ENCODE data around the gene KRTAP4-9.

The KRTAP4-9 gene

DNA sequence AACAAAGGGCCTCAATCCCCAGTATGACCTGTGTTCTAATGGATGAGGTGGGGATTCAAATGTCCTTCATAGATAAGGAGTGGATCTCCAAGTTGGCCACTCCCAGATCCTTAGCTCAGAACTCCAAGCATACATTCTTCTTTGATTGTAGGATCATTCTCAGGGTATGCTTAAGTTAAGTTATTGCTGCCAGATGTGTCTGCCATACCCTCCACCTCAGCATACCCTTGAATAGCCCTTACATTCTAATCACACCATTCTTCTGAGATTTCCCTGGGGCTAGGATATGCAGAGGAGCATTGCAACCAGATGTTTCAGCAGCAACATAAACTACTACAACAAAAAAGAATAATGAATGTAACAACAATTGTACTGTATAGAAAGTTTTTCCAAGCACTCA is 37.9 kb upstream of the KRTAP4-9 start:
- no peak for DNase-seq
- no peak overlapping the region for H3K23ac ChIP-seq (ENCODE audit: low read length)

DNA sequence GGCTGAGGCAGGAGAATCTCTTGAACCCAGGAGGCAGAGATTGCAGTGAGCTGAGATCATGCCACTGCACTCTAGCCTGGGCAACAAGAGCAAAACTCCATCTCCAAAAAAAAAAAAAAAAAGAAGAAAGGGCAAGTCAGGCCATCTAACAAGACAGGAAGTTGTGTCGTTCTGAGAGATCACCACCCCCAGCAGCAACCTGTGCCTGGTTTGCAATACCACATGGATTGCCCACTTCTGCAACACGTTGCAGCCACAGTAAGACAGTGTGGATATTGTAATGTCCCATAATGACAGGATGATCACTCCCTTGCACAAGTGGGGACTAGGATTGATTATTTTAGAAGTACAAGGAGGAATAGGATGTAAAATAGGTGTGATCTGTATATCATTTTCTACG is 36.2 kb upstream of the KRTAP4-9 start:
- H2BK15ac ChIP-seq (replicated peaks; ENCODE audit: low read depth): no peak overlapping the region
- H2BK5ac ChIP-seq (ENCODE audit: low read length): no peak overlapping the region
- H3K56ac ChIP-seq (ENCODE audit: low read length): no peak overlapping the region
- H2BK120ac ChIP-seq (ENCODE audit: low read depth, low read length): no peak overlapping the region
- DNase-seq: no peak
- no peak overlapping the region for H3K27ac ChIP-seq (ENCODE audit: low read depth, low read length)
- H2AK5ac ChIP-seq (ENCODE audit: low read length): no peak overlapping the region
- no peaks in the 10 kb centered on the region for H3K79me1 ChIP-seq (ENCODE audit: low read length)
- no peaks in the 10 kb centered on the region for H3K79me2 ChIP-seq (ENCODE audit: control insufficient read depth, insufficient read depth, low read length)
- no peak overlapping the region for H3K4me3 ChIP-seq (ENCODE audit: low read length)
- H3K4me2 ChIP-seq (ENCODE audit: low read length): no peak overlapping the region
- H3K9ac ChIP-seq (ENCODE audit: low read length): no peak overlapping the region
- H3K4ac ChIP-seq (ENCODE audit: low read depth, low read length): no peak overlapping the region
- H4K5ac ChIP-seq (ENCODE audit: low read length): no peak overlapping the region
- H3K4me1 ChIP-seq (ENCODE audit: control insufficient read depth, low read depth, low read length): no peaks in the 10 kb centered on the region
- no peak overlapping the region for H3K23ac ChIP-seq (ENCODE audit: low read length)
- no peak overlapping the region for H4K8ac ChIP-seq (ENCODE audit: low read depth, low read length)
- H3K18ac ChIP-seq (ENCODE audit: low read length): no peak overlapping the region
- no peaks in the 10 kb centered on the region for H3K27me3 ChIP-seq (ENCODE audit: insufficient read depth, low read length, poor library complexity)
- no peaks in the 10 kb centered on the region for H3K36me3 ChIP-seq (ENCODE audit: control insufficient read depth, insufficient read depth, low read length)
- no CpG with 5 or more reads among the region's 3 CpGs for WGBS (ENCODE audit: extremely low coverage, insufficient coverage, low lambda C conversion rate)

More for the DNA sequence above, 37.9 kb upstream of the KRTAP4-9 start:
- no peaks in the 10 kb centered on the region for H3K27me3 ChIP-seq (ENCODE audit: insufficient read depth, low read length, poor library complexity)
- H3K27ac ChIP-seq (ENCODE audit: low read depth, low read length): no peak overlapping the region
- H2BK5ac ChIP-seq (ENCODE audit: low read length): no peak overlapping the region
- no peak overlapping the region for H4K8ac ChIP-seq (ENCODE audit: low read depth, low read length)
- no peak overlapping the region for H3K9ac ChIP-seq (ENCODE audit: low read length)
- H3K4ac ChIP-seq (ENCODE audit: low read depth, low read length): no peak overlapping the region
- no peak overlapping the region for H3K56ac ChIP-seq (ENCODE audit: low read length)
- H3K36me3 ChIP-seq (ENCODE audit: control insufficient read depth, insufficient read depth, low read length): no peaks in the 10 kb centered on the region
- no peaks in the 10 kb centered on the region for H3K4me1 ChIP-seq (ENCODE audit: control insufficient read depth, low read depth, low read length)
- H3K4me3 ChIP-seq (ENCODE audit: low read length): no peak overlapping the region
- no peaks in the 10 kb centered on the region for H3K79me2 ChIP-seq (ENCODE audit: control insufficient read depth, insufficient read depth, low read length)
- no peak overlapping the region for H2AK5ac ChIP-seq (ENCODE audit: low read length)
- no peaks in the 10 kb centered on the region for H3K79me1 ChIP-seq (ENCODE audit: low read length)
- no peak overlapping the region for H2BK120ac ChIP-seq (ENCODE audit: low read depth, low read length)
- H3K18ac ChIP-seq (ENCODE audit: low read length): no peak overlapping the region
- no peak overlapping the region for H3K4me2 ChIP-seq (ENCODE audit: low read length)
- H4K5ac ChIP-seq (ENCODE audit: low read length): no peak overlapping the region
- no peak overlapping the region for H2BK15ac ChIP-seq (replicated peaks; ENCODE audit: low read depth)

GRCh38 chr17:41071606-41072360 is 33.4 kb upstream of the KRTAP4-9 start:
- no peak overlapping the region for H3K4me2 ChIP-seq (ENCODE audit: low read length)
- H4K5ac ChIP-seq (ENCODE audit: low read length): no peak overlapping the region
- H3K79me2 ChIP-seq (ENCODE audit: control insufficient read depth, insufficient read depth, low read length): no peaks in the 10 kb centered on the region
- H3K36me3 ChIP-seq (ENCODE audit: control insufficient read depth, insufficient read depth, low read length): no peaks in the 10 kb centered on the region
- no peak overlapping the region for H3K4ac ChIP-seq (ENCODE audit: low read depth, low read length)
- no peak overlapping the region for H3K18ac ChIP-seq (ENCODE audit: low read length)
- H2BK120ac ChIP-seq (ENCODE audit: low read depth, low read length): no peak overlapping the region
- H3K4me3 ChIP-seq (ENCODE audit: low read length): no peak overlapping the region
- H4K8ac ChIP-seq (ENCODE audit: low read depth, low read length): no peak overlapping the region
- H3K27me3 ChIP-seq (ENCODE audit: insufficient read depth, low read length, poor library complexity): no peaks in the 10 kb centered on the region
- H2BK15ac ChIP-seq (replicated peaks; ENCODE audit: low read depth): no peak overlapping the region
- no peak overlapping the region for H3K27ac ChIP-seq (ENCODE audit: low read depth, low read length)
- H3K23ac ChIP-seq (ENCODE audit: low read length): no peak overlapping the region
- H2AK5ac ChIP-seq (ENCODE audit: low read length): no peak overlapping the region
- no CpG with 5 or more reads among the region's 5 CpGs for WGBS (ENCODE audit: extremely low coverage, insufficient coverage, low lambda C conversion rate)
- DNase-seq: no peak
- no peak overlapping the region for H3K9ac ChIP-seq (ENCODE audit: low read length)
- H3K4me1 ChIP-seq (ENCODE audit: control insufficient read depth, low read depth, low read length): no peaks in the 10 kb centered on the region
- no peak overlapping the region for H2BK5ac ChIP-seq (ENCODE audit: low read length)
- no peaks in the 10 kb centered on the region for H3K79me1 ChIP-seq (ENCODE audit: low read length)
- no peak overlapping the region for H3K56ac ChIP-seq (ENCODE audit: low read length)

DNA sequence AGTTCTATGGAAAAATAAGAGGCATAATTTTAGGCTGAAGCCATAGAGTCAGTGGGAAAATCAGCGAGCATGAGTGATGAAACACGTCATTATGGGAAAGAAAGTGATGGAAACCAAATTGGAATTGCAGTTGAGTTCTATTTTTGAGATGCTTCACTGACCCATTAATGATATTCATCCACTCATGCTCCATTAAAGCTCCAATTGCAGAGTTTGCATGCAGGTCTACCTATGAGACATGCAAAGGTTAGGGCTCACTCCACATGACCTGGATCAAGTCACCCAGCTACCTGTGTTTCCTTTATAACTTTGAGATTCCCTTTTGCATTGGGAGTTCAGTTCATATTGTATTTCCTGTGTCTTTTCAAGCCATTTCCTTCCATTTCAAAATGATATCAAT is 31.5 kb upstream of the KRTAP4-9 start:
- Histone ChIP-seq H2AK5ac (ENCODE audit: low read length) (no peak overlapping the region), H4K8ac (ENCODE audit: low read depth, low read length) (no peak overlapping the region), H3K18ac (ENCODE audit: low read length) (no peak overlapping the region), H4K5ac (ENCODE audit: low read length) (no peak overlapping the region), H3K4ac (ENCODE audit: low read depth, low read length) (no peak overlapping the region), H3K36me3 (ENCODE audit: control insufficient read depth, insufficient read depth, low read length) (no peaks in the 10 kb centered on the region), H3K56ac (ENCODE audit: low read length) (no peak overlapping the region), H3K79me1 (ENCODE audit: low read length) (no peaks in the 10 kb centered on the region), H2BK15ac (replicated peaks; ENCODE audit: low read depth) (no peak overlapping the region), H3K27ac (ENCODE audit: low read depth, low read length) (no peak overlapping the region), H2BK5ac (ENCODE audit: low read length) (no peak overlapping the region), H3K27me3 (ENCODE audit: insufficient read depth, low read length, poor library complexity) (no peaks in the 10 kb centered on the region), H3K9ac (ENCODE audit: low read length) (no peak overlapping the region), H3K23ac (ENCODE audit: low read length) (no peak overlapping the region), H3K4me1 (ENCODE audit: control insufficient read depth, low read depth, low read length) (no peaks in the 10 kb centered on the region), H3K79me2 (ENCODE audit: control insufficient read depth, insufficient read depth, low read length) (no peaks in the 10 kb centered on the region), H3K4me3 (ENCODE audit: low read length) (no peak overlapping the region), H2BK120ac (ENCODE audit: low read depth, low read length) (no peak overlapping the region), H3K4me2 (ENCODE audit: low read length) (no peak overlapping the region)
- no CpG with 5 or more reads among the region's 2 CpGs for WGBS (ENCODE audit: extremely low coverage, insufficient coverage, low lambda C conversion rate)
- DNase-seq: no peak

DNA sequence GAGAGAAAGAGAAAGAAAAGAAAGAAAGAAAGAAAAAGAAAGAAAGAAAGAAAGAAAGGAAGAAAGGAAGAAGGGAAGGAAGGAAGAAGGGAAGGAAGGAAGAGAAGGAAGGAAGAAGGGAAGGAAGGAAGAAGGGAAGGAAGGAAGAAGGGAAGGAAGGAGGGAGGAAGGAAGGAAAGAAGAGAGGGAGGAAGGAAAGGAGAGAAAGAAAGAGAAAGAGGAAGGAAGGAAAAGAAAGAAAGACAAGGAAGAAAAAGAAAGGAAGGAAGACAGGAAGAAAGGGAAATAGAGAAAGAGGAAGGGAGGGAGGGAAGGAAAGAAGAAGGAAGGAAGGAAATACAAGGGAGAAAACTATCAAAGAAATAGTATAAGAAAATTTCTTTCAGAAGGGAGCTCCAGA is 28.4 kb upstream of the KRTAP4-9 start:
- no peaks in the 10 kb centered on the region for H3K4me1 ChIP-seq (ENCODE audit: control insufficient read depth, low read depth, low read length)
- H3K27ac ChIP-seq (ENCODE audit: low read depth, low read length): no peak overlapping the region
- H3K36me3 ChIP-seq (ENCODE audit: control insufficient read depth, insufficient read depth, low read length): no peaks in the 10 kb centered on the region
- H4K5ac ChIP-seq (ENCODE audit: low read length): no peak overlapping the region
- no peak overlapping the region for H3K4me2 ChIP-seq (ENCODE audit: low read length)
- no peaks in the 10 kb centered on the region for H3K79me1 ChIP-seq (ENCODE audit: low read length)
- H2AK5ac ChIP-seq (ENCODE audit: low read length): no peak overlapping the region
- no peak overlapping the region for H3K18ac ChIP-seq (ENCODE audit: low read length)
- H4K8ac ChIP-seq (ENCODE audit: low read depth, low read length): no peak overlapping the region
- H3K56ac ChIP-seq (ENCODE audit: low read length): no peak overlapping the region
- no peak overlapping the region for H3K4me3 ChIP-seq (ENCODE audit: low read length)
- DNase-seq: no peak
- no peak overlapping the region for H2BK120ac ChIP-seq (ENCODE audit: low read depth, low read length)
- H3K27me3 ChIP-seq (ENCODE audit: insufficient read depth, low read length, poor library complexity): no peaks in the 10 kb centered on the region
- no peak overlapping the region for H3K23ac ChIP-seq (ENCODE audit: low read length)
- no peak overlapping the region for H3K4ac ChIP-seq (ENCODE audit: low read depth, low read length)
- H3K79me2 ChIP-seq (ENCODE audit: control insufficient read depth, insufficient read depth, low read length): no peaks in the 10 kb centered on the region
- H2BK15ac ChIP-seq (replicated peaks; ENCODE audit: low read depth): no peak overlapping the region
- H3K9ac ChIP-seq (ENCODE audit: low read length): no peak overlapping the region
- H2BK5ac ChIP-seq (ENCODE audit: low read length): no peak overlapping the region

DNA sequence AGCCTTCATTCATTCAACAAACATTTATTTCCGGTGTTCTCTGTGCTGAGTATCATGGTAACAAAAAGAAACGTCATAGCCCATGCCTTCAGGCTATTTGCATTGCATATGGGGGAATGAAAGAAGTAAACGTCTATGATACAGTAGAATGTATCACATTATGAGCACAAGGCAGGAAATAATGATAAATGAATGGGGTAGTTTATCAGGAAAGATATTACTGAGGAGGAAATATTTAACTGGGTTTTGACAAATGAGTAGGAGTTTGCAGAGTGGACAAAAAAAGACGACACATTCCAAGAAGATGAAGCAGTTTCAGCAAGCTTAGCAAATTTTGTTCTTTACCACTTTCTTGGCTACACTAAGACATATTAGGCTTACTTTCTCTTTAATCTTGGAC is 22.6 kb upstream of the KRTAP4-9 start:
- H3K23ac ChIP-seq (ENCODE audit: low read length): no peak overlapping the region
- H3K27me3 ChIP-seq (ENCODE audit: insufficient read depth, low read length, poor library complexity): no peaks in the 10 kb centered on the region
- no peak overlapping the region for H4K8ac ChIP-seq (ENCODE audit: low read depth, low read length)
- no peaks in the 10 kb centered on the region for H3K79me1 ChIP-seq (ENCODE audit: low read length)
- DNase-seq: no peak
- H3K79me2 ChIP-seq (ENCODE audit: control insufficient read depth, insufficient read depth, low read length): no peaks in the 10 kb centered on the region
- H3K4ac ChIP-seq (ENCODE audit: low read depth, low read length): no peak overlapping the region
- no peak overlapping the region for H2AK5ac ChIP-seq (ENCODE audit: low read length)
- H2BK120ac ChIP-seq (ENCODE audit: low read depth, low read length): no peak overlapping the region
- no peak overlapping the region for H3K9ac ChIP-seq (ENCODE audit: low read length)
- H3K18ac ChIP-seq (ENCODE audit: low read length): no peak overlapping the region
- no peak overlapping the region for H3K27ac ChIP-seq (ENCODE audit: low read depth, low read length)
- no peak overlapping the region for H3K4me3 ChIP-seq (ENCODE audit: low read length)
- WGBS (ENCODE audit: extremely low coverage, insufficient coverage, low lambda C conversion rate): no CpG with 5 or more reads among the region's 4 CpGs
- H3K4me1 ChIP-seq (ENCODE audit: control insufficient read depth, low read depth, low read length): no peaks in the 10 kb centered on the region
- no peak overlapping the region for H4K5ac ChIP-seq (ENCODE audit: low read length)
- no peak overlapping the region for H3K56ac ChIP-seq (ENCODE audit: low read length)
- no peak overlapping the region for H3K4me2 ChIP-seq (ENCODE audit: low read length)
- no peak overlapping the region for H2BK15ac ChIP-seq (replicated peaks; ENCODE audit: low read depth)
- no peak overlapping the region for H2BK5ac ChIP-seq (ENCODE audit: low read length)
- H3K36me3 ChIP-seq (ENCODE audit: control insufficient read depth, insufficient read depth, low read length): no peaks in the 10 kb centered on the region

Data from mesendoderm (in vitro differentiated cells).